Fibroblast of peridontal ligament (primary cell): Measurements from ENCODE around the gene UTP18.
"Not testable (repeated sequence)": the region's sequence is repeated elsewhere in the genome, so short reads cannot be mapped to it uniquely, and the experiment has no call there.

Source experiments
- DNase-seq: peaks from one replicate; pipeline ENCODE4 v3.0.0-alpha.2; 2010; ENCODE audit errors: extremely low read depth

UTP18 gene

DNA sequence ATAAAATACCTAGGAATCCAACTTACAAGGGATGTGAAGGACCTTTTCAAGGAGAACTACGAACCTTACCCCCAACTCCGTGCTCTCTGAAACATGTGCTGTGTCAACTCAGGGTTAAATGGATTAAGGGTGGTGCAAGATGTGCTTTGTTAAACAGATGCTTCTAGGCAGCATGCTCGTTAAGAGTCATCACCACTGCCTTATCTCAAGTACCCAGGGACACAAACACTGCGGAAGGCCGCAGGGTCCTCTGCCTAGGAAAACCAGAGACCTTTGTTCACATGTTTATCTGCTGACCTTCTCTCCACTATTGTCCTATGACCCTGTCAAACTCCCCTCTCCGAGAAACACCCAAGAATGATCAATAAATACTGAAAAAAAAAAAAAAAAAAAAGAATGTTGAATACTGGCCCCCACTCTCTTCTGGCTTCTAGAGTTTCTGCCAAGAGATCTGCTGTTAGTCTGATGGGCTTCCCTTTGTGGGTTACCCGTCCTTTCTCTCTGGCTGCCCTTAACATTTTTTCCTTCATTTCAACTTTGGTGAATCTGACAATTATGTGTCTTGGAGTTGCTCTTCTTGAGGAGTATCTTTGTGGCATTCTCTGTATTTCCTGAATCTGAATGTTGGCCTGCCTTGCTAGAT is 70.6 kb downstream of the UTP18 start:
- not testable (repeated sequence) for DNase-seq

DNA sequence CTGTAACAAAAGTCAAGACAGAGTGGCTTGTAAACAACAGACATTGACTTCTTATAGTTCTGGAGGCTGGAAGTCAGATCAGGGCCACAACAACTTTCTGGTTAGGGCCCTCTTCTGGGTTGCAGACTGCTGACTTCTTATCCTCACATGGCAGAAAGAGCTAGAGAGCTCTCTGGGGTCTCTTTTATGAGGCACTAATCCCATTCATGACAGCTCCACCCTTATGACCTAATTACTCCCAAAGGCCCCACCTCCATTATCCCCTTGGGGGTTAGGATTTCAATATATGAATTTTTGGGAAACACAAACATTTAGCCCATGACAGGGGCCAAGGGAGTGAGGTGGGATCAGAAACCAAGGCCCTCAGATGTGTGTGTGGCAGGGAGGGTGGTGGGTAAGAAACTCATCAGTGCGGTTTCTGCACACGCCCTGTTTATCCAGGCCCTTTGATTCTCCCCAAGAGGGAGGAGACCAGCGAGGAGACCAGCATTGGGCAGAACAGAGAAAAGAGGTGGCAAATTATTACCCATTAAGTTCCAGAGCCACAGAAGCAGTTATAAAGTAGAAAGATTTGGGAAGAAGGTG is 74.8 kb downstream of the UTP18 start:
- no peak for DNase-seq

DNA sequence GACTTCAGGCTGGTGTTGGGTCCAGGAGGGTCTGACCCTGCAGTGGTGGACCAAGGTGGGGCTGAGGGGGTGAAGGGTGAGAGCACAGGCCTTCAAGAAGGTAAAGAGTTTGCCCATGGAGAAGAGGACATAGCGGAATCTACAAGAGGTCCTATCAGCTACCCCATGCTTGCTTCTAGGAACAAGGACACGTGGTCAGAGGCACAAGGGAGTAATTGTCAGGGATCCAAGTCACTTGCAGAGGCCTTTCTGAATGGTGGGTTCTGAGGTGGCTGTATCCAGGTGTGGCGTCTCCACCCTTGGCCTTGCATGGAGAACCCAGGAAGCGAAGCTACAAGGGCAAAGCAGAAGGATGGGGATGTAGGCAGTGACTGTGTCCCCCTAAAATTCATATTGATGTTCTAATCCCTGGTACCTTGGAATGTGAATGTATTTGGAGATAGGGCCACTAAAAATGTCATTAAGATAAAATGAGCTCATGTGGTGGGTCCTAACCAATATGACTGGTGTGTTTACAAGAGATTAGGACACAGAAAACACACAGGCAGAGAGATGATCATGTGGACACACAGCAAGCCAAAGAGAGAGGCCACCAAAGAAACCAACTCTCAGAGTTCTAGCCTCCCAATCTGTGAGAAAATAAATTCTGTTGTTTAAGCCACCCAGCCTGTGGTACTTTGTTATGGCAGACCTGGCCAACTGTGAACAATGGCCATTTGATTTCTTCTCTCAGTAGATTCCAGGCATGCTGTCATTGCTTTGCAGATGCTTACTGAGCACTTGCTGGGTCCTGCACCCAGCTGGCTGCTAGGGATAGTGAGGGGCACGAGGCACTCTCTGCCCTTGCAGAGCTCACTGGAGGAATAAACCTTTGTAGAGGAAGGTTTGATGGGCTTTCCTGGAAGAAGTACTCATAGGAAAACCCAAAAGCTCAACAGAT is 75.8 kb downstream of the UTP18 start:
- no peak for DNase-seq

DNA sequence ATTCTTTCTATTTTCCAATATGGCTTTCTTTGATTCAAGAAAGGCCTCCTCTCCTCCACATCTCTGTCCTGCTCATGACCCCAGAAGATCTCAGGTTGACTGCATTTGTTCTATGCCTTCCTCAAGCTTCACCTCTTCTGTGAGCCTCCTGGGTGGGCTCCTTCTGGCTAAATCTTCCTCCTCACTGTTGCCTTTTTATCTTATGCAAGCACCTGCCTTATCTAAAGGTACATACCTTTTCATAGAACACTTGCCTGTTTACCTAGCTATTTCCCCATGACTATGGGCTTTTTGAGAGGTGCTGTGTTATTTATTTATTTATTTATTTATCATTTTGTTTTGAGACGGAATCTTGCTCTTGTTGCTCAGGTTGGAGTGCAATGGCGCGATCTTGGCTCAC is 81.1 kb downstream of the UTP18 start:
- DNase-seq, result no peak

DNA sequence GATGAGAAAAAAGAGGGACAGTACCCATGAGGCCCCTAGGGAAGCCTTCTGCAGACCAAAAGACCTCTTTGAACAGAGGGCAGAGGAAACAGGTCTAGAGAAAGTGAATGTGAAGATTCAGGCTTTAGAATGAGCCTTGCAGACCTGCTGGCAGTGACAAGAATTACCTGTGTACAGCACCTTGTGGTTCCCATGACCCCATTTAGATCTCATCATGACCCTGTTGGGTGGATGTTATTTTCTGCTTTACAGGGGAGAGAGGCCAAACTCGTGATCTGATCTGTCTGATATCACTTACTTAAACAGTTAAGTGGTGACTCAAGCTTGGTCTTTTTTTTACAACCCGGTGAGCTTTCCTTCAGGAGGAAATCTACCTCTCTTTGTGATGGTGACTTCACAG is 81.9 kb downstream of the UTP18 start:
- no peak for DNase-seq

DNA sequence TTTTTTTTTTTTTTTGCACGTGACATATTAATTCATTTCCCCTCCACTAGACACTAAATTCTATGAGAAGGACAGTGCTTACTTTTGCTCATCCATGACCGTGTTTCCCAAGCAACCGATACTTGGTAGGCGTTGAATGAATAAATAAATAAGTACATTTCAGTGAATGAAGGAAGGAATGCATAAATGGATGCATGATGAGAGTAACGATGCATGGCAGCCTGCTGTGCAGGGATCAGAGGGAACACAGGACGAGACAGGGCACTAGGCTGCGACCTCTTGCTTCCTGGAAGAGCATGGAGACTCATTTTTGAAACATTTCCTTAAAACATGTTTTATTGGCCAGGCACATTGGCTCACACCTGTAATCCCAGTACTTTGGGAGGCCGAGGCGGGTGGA is 84.2 kb downstream of the UTP18 start:
- DNase-seq, result no peak

DNA sequence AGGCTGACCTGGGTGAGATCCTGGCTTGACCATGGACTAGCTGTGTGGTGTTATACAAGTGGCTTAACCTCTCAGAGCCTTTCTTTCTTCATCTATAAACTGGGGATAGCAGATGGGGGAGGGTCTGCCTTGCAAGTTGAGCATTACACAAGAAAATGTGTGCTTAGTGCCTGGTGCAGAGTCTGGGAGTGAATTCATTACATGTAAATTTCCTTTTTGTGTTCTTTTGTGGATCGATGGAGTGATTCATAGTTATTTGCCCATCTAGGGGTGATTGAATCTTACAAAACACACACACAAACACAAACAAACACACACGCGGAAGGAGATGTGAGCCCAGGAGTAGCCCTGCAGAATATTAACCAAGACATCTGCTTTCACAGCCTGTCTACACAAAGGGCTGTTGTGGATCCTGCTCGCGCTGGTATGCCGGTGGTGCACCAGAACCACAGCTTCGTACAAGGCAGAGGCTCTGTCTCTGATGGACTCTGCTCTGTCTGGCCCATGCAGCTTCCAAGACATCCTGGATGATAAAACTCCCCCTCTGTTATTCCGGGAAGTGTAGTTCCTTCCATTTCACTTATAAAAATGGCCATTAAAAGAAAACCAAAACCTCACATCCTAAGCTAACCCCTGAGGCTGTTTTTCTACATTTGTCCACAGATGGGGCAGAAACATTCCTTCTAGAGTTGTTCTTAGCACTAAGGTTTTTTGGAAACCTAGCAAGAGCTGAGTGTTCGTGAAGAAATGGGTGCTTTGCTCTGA is 86.1 kb downstream of the UTP18 start:
- DNase-seq, result no peak
